AG09309 (cell line): ENCODE results near the gene DST.

Experiments
- DNase-seq: peaks from one replicate; pipeline ENCODE4 v3.0.0-alpha.2; 2010; ENCODE audit warnings: low read depth
- H3K4me3 ChIP-seq: 2 replicates; pipeline ENCODE4 v1.5.1; 2011; ENCODE audit warnings: mild to moderate bottlenecking, low read depth, low read length, moderate library complexity; ENCODE audit not compliant: control insufficient read depth
- TF ChIP-seq, protein P1 (sequence below): IDR thresholded peaks from 2 replicates; pipeline ENCODE4 v1.5.1; 2011; ENCODE audit warnings: mild to moderate bottlenecking, low read depth, low read length, inconsistent platforms; ENCODE audit not compliant: insufficient read depth, control insufficient read depth; ENCODE audit errors: missing control alignments

Gene DST

DNA sequence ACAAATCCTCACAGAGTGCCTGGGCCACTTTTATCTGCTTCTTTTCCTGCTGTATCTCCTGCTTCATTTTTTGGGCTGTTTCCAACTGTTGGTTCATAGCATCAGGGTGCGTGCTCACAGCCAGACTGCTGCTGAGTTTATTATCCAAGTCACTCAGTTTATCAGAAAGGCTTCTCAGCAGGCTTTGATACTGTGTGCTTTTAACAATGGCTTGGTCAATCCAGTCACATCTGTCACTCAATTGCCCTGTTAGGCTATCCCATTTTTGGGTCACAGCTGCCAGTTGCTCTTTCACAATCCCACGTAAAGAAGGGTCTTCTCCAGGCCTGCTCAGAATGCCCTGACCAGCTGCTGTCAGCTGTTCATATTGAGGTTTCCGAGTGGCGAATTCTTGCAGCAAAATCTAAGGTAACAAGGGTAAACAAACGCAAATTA is 87.2 kb downstream of the DST start:
- TF ChIP-seq, protein P1, sequence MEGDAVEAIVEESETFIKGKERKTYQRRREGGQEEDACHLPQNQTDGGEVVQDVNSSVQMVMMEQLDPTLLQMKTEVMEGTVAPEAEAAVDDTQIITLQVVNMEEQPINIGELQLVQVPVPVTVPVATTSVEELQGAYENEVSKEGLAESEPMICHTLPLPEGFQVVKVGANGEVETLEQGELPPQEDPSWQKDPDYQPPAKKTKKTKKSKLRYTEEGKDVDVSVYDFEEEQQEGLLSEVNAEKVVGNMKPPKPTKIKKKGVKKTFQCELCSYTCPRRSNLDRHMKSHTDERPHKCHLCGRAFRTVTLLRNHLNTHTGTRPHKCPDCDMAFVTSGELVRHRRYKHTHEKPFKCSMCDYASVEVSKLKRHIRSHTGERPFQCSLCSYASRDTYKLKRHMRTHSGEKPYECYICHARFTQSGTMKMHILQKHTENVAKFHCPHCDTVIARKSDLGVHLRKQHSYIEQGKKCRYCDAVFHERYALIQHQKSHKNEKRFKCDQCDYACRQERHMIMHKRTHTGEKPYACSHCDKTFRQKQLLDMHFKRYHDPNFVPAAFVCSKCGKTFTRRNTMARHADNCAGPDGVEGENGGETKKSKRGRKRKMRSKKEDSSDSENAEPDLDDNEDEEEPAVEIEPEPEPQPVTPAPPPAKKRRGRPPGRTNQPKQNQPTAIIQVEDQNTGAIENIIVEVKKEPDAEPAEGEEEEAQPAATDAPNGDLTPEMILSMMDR: no peak

DNA sequence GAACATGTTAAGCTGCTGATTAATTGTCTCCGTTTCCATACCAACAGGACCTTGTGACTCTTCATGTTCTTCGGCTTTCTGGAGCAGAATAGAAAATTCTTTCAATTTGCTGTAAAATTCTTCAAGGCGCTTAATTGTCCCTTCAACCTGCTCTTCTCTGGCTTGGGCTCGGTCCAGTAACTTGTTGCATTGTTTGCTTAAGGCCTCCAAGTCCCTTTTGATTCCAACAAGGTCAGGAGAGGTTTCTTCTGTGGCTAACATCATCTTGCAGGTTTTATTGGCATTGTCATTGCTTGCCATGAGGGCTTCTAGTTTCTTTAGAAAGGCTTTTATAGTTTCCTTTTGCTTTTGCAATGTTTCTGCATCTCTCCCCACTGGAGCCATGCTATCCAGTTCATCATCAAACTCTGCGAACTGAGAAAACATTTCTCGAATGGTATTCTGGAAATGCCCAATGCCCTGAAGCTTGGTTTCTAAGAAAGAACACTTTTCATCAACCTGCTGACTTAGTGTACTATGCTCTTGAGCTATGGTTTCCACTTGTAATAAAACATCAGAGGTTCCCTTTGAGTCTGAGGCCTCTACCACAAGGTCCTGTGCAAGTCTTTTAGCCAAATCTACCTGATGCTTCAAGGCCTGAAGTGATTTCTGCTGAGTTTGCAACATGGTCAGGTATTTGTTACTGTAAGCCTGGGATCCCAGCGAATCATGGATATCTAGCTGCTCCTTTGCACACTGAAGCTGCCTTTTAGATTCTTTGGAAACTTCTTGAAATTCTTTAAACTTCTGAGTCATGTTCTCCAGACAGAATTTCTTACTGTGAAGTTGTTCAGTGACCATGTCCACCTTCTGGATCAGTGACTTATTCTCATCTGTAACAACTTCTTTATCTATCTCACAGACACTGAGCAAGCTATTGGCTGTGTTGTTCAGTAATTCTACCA is 90.2 kb downstream of the DST start:
- TF ChIP-seq, protein P1: no peak
- H3K4me3 ChIP-seq: no peak overlapping the region
- no peak for DNase-seq

More for the DNA sequence above, 87.2 kb downstream of the DST start:
- no peak overlapping the region for H3K4me3 ChIP-seq
- DNase-seq: no peak

DNA sequence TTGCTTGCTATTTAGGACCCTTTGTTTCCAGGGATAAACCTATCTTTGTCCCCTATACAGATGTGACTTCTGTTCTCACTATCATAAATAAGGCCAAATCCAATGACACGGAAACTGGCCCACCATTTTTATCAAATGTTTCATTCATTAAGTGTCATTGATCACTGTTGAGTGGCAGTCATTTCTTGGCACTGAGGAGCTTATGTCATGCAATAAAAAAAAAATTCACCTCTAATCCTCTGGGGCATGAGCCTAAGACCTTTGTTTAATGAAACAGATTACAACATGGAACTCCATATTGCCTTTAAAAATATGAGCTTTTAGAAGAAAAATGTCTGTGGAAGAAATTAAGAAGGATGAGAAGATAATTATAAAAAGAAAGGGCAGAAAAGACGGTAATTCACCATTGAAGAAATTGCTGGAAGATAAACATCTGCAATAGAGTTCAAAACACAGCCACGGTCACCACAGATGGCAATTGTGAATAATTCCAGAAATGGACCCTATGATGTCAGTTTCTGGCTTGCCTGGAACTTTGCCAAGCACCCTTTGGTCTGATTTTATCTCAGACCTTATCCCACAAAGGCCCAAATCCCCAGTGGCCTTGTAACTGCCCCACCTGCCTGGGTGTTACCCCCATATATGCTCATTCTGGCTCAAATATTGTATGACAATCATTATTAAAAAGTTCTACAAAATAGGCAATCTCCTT is 91.1 kb downstream of the DST start:
- DNase-seq: no peak
- no peak overlapping the region for H3K4me3 ChIP-seq
- TF ChIP-seq, protein P1: no peak

DNA sequence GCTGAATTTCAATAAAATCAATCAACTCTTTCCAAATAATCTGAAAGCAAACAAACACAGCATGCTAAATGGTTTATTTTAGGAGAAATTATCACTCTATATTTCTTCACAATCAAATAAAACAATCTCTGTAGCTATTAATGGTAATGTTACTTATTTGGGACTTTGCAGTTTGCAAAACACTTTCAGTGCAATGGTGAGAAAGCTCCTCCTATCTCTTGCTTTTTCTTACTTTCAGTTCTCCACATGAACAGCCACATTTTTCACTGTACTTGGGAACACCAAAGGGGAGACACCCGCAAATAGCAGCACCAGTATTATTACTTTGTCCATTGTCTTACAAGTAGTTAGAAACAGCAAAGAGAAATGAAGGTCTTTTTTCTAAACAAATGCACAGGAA is 92.4 kb downstream of the DST start:
- no peak overlapping the region for H3K4me3 ChIP-seq
- TF ChIP-seq, protein P1: no peak
- DNase-seq: no peak

DNA sequence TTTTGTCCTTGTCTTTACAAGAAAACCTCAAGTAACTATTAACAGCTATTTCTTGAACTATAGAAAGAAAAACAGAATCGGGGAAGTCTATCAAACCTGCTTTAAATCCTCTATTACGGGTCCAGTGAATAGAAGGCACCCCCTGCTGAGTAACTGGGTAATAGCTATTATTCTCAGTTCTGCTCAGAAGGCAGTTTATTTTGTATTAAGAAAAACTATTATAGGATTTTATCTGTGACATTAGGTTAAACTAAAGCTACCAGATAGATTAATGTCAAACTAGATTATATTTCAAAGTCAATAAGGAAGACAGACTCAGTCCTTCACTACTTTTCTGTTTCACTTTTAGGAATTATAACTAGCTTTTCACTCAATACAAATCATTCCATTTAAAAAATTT is 93.7 kb downstream of the DST start:
- TF ChIP-seq, protein P1: peak; percentile 16
- no peak overlapping the region for H3K4me3 ChIP-seq
- no peak for DNase-seq

DNA sequence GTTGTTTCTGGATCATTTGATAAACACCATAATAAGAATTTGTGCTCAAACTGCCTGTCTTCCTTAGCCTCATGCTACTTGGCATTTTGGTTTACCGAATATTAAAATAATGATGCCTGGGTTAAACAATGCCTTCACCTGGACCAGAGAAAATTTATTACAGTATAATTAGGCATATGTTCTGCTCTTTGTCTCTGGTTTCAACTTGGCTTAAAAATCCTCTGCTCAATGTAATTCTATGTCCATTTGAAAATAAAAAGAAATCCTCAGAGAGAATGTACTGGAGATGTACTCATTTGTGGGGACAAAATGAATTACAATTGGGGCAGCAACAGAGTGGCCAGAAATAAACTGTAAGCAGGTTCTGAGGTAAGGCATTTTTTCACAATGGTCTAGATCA is 95.0 kb downstream of the DST start:
- H3K4me3 ChIP-seq: no peak overlapping the region
- TF ChIP-seq, protein P1: no peak
- no peak for DNase-seq
